Hippocampal formation (tissue), 2 donors: Measurements from ENCODE around the gene CDK5.
A peak's percentile ranks its signal among the peaks of the same experiment; 100 is the strongest.

Experiments
- DNase-seq, 2 donors: peaks; one replicate each; lab custom pipeline; 2025; lab: John Stamatoyannopoulos, UW

The CDK5 gene

DNA sequence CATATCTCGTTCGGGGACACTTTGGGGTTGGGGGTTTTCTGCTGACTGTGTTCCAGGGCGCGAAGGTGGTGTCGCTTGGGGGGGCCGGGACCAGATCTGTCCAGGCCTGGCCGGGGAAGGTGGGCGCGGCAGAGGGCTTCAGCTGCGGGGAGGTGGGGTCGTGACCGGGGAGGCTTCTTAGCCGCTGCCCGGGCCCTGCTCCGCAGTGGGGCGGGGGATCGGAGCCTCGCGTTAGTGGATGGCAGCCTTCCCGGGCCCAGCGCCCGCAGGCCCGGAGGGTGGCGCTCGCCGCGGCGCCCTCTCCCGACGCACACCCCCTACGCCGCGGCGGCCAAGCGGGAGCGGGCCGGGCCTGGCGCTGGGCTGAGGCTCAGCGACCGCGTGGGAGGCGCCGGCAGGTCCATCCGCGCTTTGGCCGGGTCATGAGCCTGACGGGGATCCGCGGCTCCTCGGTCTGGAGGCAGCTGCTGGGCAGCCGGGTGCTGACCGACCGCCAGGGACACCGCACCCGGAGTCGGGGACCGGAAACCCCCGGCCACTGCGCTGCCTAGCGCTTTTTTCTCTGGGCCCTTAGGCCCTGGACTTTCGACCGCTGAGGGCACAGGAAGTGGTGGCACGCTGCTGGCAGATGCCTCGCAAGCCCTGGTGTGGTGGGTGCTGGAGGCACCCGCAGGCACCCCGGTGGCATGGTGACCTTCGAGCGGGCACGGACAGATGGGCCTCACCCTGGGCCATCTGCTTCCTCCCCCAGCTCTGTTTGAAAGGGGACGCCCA lies 29.7 kb upstream of the CDK5 start:
- DNase-seq = peak; percentile 42 to 45

DNA sequence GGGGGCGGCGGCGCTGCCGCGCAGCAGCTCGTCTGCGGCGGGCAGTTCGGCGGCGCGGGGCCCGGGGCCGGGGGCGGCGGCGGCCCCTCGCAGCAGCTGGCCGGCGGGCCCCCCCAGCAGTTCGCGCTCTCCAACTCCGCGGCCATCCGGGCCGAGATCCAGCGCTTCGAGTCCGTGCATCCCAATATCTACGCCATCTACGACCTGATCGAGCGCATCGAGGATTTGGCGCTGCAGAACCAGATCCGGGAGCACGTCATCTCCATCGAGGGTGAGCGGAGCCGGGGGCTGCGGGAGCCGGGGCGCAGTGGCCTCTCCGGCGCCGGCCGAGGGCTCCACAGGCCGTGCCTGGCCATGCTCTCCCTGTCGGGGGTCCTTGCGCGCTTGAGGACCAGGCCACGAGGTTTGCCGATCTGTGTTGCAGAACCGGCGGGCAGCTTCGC lies 29.1 kb upstream of the CDK5 start:
- no peak for DNase-seq

- peak; percentile 82 to 90 for DNase-seq
Observed at GRCh38 chr7:151085691-151086620, 28.3 kb upstream of the CDK5 start, which contains the start of gene AGAP3. Gene AGAP3 (plus strand): TSS chr7:151086475. CDS start chr7:151086742, 267 bp downstream.

GRCh38 chr7:151085329-151085690 lies 27.6 kb upstream of the CDK5 start:
- no peak for DNase-seq

DNA sequence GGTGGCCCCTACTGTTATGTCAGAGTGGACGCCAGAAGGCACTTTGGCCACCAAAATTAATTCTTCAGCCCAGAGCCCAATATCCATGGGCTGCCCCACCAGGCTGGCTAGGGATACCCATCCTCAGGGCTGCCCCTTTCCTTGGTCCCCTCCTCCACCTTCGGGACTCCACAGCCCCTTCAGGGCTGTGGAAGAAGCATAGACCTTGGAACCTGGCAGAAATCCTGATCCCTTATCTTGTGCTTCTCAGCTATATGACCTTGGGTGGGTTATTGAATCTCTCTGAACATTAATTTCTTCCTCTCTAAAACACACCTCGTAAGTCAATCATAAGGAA lies 26.1 kb upstream of the CDK5 start:
- DNase-seq = no peak

GRCh38 chr7:151083071-151083823 lies 25.6 kb upstream of the CDK5 start, which contains the start of gene TMUB1:
Gene TMUB1 (minus strand): TSS chr7:151083493. CDS start chr7:151082563, 930 bp downstream.
- peak; percentile 32 to 71 for DNase-seq

DNA sequence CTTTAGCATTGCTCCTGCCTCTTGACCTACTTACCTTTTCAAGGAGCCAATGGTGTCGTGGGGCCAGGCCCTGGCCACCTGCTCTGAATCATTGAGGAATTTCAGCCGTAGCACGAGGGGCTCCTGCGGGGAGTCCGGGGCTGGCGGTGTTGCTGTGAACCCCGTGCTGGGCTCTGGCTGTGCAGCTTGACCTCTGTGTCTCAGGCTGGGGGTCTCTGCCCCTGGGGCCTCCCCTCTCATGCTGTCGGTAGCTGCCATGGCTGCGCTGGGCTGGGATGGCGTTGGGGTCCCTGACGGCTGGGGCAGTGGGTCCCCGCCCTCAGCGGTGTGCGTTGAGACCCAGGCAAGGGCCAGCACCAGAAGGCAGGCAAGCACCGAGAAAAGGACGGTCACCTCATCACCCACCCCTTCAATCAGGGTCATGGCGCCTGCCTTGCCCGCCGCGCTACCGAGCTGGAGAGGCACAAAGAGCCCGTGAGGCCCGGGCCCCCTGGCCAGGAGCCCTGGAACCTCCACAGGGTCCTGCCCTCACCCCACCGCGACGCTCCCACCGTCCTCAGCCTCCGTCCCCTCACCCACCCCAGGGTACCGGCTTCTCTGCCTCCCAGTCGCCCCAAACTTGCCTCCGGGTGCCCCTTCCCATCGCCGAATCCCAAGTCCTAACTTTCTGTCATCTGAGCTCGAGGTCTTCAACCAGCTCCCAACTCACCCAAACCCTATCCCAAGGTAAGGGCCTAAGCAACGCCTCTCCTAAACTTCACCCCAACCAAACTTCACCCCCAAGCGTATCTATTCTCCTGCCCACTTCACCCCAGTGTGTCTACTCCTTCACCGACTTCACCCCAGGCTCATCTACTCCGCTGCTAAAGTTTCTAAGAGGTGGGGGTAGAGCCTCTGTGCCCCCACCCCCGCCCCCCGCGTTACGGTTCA lies 24.7 kb upstream of the CDK5 start:
- no peak for DNase-seq

DNA sequence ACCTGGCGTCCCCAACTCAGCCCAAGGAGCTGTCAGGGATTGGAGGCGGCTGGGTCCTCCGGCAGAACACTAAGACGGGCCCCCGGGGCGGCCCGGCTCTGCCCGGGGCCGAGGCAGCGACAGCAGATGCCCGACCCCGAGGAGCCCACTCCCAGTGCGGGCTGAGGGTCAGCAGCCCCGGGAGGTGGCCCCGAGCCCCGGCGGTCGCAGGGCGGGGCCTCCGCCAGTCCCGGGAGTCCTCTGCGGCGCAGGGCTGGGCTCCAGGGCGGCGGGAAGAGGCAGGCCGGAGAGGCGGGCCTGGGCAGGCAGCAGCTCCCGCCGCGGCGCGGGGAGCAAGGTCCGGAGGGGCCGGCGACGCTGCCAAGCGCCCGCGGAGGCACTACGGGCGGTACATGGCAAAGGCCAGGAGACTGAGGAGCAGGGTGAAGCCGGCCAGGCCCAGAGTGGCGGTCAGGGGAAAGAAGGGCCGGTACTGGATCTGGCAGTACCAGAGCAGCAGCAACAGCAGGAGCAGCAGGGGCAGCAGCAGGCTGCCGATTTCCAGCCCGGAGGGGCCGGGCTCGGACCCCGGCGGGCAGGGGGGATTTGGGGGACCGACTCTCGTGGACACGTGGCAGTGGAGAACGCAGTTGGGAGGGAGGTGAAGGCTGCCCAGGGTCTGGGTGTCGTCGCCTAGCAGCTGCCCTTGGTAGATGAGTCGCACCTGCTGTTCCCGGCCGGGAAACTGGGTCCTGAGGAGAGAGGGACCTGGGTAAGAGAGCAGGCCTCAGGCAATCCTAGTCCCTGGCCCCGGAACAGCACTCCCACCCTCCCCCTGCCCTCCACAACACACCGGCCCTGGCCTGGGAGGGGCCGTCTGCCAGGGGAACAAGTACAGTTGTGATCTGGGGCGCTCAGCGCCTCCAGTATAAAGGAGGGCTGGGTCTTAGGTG lies 23.7 kb upstream of the CDK5 start:
- DNase-seq = no peak

DNA sequence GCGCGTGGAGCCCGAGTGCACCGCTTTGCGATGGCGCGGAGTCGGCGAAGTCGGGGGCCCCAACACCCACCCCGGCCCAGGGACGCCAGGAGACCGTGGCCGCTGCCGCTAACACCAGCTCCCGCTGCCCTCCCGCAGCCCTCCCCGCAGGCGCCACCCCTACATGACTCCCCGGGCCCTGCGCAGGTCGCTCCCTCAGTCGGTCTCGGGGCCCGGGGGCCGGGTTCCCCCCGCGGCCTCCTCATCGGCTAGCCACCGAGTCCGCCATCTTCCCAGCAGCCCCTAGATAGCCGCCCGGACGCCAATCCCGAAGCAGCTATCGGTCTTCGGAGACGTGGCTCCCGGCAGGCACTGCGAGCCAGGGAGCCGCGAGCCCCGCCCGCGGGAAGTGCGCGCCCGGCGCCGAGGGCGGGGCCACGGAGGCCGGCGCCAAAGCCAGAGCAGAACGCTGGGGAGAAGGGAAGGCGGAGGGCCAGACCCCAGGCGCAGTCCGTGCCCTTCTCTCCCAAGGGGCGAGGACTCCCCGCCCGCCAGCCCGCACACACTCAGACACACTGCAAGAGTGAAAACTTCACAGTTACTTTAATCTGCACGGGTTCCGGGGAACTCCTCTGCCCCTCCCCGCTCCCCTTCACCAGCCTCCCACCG lies 22.9 kb upstream of the CDK5 start, which contains the start of gene FASTK:
Gene FASTK (minus strand): TSS at position 288 of the 648 bp plus-strand sequence. CDS start 43 bp downstream, at position 245.
- DNase-seq = peak; percentile 88 to 96

DNA sequence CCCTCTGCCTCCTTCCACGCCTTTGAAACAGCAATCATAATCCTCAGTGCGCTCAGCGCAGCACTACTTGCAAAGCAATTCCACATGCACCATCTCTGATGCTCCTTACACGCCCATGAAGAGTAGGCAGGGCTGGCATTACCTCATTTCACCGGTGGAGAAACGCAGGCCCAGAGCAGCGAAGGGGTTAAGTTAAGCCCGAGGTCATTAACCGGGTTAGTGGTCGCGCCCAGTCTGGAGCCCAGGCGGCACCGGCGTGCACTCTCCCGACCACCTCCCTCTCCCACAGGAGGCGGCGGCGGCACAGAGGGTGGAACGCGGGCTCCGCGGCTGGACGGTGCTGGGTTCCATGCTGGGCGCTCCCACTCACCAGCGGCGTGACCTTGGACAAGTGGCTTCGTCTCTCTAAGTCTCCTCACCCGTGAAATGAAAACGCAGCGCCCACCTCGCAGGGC lies 22.4 kb upstream of the CDK5 start:
- DNase-seq = no peak

GRCh38 chr7:151079199-151079910 lies 21.7 kb upstream of the CDK5 start:
- no peak for DNase-seq

GRCh38 chr7:151078233-151079040 lies 20.7 kb upstream of the CDK5 start:
- no peak for DNase-seq

GRCh38 chr7:151077705-151078232 lies 20.1 kb upstream of the CDK5 start:
- no peak for DNase-seq

- DNase-seq = no peak
Observed at GRCh38 chr7:151076863-151077704, 19.4 kb upstream of the CDK5 start.

GRCh38 chr7:151075978-151076426 lies 18.3 kb upstream of the CDK5 start:
- no peak for DNase-seq

GRCh38 chr7:151075662-151075971 lies 17.9 kb upstream of the CDK5 start:
- no peak for DNase-seq
